ENCODE results near the gene CRACR2A.

Gene CRACR2A

DNA sequence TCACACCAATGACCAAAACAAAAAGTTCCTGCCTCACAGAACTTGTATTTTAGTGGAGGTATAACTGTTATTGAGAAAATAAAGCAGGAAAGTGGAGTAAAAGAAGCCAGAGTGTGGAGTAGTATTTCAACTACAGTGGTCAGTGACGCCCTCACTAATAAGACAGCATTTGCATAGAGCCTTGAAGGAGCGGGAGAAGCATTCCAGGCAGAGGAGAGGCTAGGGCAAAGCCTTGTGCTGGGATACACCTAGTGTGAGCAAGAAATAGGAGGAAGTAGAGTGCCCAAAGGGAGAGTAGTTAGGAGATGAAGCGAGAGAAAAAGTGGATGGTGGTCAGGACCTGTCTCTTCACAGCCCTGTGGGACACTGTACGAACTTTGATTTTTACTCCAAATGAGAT lies 107.8 kb downstream of the CRACR2A start:
- no peak for DNase-seq

DNA sequence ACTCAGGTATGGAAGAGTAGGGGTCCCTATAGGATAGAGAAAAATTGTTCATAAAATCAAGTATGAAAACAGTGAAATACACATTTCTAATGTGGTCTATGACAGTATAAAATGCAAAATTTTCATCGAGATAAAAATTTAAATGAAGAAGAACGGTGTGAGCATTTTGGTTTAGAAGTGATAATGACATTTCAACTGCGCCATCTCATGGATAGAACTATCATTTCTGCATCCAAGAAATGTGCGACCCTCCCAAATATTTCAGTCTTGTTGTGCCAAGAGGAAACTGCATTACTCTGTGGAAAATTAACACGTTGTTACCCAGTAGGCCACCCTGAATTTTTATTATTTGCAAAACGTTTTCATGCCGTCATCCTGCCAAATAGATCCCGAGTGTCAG lies 108.8 kb downstream of the CRACR2A start:
- no peak for DNase-seq

DNA sequence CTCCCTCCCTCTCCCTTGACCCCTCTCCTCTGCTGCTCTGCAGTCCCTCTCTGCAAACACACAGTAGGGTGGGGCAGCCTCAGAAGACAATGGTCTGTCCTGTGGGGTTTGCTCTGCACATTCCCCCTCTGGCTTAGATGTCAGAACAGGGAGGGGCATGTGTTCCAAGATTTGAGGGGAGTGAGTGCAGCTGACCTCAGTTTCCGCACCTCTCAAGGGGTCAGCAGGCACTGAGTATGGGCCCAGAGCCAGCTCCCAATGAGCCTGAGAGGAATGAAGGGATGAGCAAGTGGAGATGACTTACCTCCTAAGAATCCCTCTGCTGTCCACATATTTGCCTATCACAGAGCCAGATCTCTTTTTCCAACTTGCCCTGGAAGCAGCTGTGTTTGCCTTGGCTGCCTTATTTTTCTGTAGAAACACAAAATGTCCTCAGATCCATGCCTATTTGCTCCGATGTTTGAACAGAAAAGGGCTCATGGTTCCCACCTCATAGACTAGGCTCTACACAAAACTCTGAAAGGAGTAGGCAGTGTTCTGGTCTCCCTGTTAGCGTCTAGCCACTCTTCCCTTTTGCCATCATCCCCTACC lies 111.4 kb downstream of the CRACR2A start:
- DNase-seq = no peak

DNA sequence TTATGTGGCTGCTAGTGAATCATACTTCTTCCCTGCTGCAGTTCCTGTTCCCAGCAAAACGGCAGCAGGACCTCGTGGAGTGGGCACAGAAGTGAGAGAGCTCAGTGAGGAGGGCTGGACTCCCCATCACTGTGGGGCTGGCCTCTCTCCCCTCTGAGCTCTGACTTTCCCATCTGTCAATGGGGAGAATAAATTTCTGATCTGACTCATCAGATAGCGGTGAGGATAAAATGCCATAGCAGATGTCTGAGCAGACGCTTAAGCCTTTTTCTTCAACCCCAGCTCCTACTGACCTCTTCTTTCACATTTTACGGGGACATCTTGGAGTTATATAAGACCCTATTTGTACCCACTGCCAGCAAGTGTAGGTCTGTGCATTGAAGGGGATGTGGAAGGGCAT lies 116.6 kb downstream of the CRACR2A start:
- DNase-seq = no peak

DNA sequence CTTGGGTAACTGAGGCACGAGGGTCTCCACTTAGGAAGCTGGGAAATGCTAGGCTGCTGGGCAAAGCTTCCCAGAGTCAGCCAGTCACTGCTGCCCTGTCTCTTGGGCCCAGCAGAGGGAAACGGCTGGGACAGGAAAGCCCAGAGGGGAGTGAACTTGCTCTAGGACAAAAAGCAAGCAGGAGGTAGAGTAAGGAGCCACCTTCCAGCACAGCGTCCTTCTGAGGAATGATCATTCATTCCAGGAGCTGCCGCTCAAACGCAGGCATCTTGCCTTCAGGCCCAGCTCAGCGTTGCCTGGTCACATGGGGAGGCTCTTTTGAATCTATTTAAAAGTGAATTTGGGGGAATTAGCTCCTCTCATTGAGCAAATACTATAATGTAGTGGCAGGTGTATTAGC lies 118.6 kb downstream of the CRACR2A start:
- DNase-seq = no peak

DNA sequence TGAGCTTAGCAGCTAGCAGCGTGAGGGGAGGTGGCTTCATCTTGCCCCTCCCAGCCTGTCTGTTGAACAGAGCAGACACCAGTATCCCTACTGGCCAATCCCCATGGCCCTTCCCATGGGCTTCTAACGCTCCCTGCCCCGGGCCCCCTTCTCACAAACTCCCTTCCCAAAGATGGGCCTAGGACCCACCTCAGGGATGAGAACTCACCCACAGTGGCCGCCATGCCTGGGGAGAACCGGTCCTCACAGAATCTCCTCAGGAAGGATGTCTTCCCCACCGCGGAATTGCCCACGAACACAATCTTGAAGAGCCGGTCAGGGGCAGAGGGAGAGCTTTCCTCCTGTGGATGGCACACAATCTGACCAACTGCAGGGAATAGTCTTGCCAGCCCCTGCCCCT lies 119.5 kb downstream of the CRACR2A start:
- no peak for DNase-seq

DNA sequence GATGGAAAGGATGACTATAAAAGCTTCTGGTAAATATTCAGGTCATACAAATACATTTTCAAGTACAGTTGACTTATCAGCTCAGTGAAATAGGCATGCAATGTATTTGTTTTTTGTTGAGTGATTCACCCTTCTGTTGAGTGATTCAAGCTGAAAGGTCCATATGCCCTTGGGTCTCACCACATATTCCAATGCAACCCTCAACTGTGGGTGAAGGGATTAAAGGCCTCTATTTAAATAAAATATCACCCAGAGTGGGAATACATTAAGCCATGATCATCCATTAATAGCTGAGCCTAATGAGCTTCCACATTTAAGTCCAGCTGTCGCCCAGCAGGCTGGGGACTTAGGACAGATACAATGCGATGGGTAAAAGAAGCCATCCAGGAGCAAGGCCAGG lies 120.2 kb downstream of the CRACR2A start:
- no peak for DNase-seq

DNA sequence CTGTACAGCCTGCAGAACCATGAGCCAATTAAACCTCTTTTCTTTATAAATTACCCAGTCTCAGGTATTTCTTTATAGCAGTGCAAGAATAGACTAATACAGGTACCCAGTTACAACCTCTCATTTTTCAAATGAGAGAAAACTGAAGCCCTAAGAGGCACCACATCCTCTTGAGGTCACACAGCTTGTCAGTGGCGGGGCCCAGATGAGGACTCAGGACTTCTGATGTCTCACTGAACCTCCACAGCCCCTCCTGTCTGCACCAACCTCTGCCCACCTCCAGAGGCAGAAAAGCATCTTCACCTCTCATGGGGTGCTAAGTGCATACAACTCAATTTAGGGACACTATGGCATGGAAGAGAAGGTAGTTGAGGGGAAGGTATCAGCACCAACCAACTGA lies 120.7 kb downstream of the CRACR2A start:
- no peak for DNase-seq

DNA sequence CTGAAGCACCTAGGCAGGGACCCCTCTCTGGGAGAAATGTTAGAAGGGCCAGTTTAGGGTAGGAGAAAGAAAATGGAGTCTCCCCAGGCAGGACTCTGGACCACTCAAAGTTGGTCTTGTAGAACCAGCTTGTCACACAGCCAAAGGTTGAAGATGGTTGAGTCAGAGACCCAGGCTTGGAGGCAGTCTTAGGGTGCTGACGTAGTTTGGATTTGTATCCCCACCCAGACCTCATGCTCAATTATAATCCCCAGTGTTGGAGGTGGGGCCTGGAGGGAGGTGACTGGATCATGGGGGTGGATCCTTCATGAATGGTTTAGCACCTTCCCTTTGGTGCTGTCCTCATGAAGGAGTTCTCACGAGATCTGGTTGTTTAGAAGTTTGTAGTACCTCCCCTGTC lies 121.2 kb downstream of the CRACR2A start:
- DNase-seq = no peak

DNA sequence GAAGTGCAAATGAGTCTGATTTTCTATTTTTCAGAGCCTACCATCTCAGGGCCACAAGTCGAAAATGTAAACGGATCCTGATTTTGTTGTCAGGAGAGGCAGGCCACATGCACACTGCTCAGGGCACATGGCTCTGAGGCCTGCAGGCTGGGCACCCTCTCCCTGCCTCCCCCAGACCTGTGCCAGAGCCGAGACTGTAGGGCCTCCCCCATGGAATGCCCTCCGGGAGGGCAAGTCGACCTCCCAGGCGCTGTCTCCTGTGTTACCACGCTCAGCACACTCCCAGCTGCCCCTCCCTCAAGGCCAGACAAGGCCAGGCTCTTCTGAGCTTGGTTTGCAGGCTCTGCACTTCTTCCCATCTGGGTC lies 121.7 kb downstream of the CRACR2A start:
- no peak for DNase-seq

DNA sequence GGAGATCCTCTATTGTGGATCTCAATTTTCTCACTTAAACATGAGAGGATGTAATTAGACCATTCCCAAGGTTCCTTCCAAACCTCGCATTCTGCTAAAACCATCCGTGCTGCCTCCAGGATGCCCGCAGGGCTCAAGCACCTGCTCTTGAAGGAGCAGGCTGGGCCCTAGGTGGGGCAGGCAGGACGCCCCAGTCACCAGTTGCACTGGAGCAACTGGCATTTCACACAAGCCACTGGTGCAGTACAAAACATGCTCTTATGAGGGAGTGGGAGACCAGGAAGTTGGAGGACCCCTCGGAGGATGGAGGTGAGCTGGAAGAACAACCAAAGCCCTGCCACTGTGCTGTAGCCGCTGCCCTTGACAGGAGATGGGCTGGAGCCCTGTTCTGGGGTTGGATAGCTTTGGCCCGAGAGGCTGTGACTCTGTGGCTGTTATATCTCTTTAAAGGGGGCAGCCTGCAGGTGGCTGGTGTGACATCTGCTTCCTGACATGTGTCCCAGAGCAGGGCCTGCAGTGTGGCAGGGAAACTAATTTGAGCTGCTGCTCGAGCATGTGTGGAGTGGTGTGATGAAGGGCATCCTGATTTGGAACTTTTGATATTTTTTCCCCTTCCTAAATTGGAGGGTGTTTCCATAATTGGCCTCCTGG lies 122.2 kb downstream of the CRACR2A start:
- no peak for DNase-seq

DNA sequence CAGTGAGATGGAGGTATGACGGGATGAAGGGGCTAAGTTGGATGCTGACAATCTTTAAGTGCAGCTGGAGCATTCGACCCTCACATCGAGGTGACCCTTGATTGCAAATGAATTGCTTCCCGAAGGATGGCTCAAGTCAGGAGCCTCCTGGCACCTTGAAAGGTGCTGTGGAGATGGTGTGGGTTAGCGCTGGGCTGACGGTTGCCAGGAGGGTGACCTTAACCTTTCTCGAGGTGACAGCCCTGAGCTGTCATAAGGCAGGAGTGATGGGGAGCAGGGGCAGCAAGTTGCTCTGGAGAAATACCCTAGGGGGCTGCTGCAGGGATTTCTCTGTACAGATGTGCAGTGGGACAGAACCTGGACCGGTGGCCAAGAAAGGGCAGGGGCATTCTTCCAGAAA lies 122.8 kb downstream of the CRACR2A start:
- DNase-seq = no peak

DNA sequence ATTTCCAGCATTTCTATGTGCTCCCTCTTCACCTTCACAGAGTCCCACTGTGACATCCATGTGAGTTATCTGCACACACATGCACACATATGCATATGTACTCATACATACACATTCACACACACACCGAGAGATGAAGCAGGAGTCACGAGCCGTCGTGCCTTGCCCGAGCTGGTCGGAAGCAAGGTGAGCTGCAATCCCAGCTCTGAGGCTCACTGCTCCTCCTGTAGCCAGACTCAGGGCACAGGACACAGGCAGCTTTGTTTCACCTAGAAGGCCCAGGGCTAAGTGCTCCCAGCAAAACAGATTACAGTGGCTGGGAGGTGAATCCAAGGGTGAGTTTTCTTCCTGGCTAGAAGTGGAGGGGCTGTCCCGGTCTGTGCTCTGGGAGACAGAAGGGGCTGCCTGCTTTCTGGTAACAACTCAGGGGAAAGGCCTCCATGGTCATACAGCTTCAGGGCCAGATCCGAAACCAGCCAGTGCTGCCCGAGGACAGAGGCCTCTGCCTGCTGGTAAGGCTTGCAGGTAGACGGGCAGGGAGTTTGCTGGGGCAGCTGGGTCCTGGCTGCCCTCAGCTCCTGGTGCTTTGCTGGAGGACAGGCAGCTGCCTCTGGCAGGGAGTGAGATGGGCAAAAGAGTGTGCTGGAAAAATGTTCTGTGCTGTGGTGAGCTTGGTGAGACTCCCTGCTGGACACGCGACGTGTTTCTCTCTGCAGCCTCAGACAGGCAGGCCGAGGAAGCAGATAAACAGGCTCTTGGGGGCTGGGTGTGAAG lies 123.7 kb downstream of the CRACR2A start:
- DNase-seq = no peak

DNA sequence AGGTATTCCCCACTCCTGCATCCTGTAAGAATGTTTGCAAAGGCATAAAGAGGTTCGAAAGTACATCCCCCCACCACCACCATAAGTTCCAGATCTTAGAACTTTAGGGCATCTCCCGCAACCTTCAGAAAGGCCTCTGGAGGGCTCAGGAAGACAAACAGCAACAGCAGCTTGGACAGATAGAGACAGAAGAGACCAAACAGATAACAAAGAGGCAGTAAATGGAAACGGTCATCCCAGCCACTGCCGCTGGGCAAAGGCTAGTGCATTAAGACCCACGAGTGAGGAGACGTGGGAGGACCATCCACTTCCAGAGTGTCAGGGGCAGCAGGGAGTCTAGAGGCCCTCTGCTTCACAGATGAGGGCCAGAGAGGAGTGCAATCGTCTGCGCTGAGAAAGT lies 124.3 kb downstream of the CRACR2A start:
- DNase-seq = no peak

DNA sequence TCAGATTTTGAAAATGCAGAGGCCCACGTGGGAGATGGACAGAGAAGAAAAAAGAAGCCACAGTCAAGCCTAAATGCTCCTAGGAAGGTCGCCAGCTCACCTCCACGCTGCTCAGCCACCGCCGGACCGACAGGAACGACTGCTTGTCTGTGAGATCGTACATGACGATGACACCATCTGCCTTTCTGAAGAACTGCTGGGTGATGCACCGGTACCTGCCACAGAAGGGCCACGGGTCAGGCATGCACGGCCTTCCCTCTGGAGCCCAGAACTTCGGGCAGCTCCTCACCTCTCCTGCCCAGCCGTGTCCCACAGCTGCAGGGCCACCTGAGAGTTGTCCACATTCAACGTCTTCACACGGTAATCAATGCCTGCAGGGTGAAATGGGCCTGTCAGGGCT lies 125.6 kb downstream of the CRACR2A start:
- DNase-seq = no peak

DNA sequence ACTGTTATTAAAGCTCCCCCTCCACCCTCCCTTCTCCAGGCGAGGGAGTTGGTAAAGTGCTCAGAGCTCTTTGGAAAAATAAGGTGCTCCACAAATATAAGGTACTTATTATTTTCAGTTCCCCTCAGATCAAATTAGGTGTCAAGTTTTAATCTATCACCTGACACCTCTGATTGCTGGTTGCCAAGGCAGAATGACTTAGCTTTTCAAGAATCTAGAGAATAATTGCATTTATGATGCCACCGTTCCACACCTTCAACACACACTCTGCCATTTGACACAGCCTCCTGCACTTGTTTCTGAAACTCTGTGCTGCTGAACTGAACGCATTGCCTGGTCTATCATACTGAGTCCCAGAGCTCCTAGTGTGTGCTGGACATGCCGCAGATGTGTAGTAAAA lies 128.6 kb downstream of the CRACR2A start:
- no peak for DNase-seq

DNA sequence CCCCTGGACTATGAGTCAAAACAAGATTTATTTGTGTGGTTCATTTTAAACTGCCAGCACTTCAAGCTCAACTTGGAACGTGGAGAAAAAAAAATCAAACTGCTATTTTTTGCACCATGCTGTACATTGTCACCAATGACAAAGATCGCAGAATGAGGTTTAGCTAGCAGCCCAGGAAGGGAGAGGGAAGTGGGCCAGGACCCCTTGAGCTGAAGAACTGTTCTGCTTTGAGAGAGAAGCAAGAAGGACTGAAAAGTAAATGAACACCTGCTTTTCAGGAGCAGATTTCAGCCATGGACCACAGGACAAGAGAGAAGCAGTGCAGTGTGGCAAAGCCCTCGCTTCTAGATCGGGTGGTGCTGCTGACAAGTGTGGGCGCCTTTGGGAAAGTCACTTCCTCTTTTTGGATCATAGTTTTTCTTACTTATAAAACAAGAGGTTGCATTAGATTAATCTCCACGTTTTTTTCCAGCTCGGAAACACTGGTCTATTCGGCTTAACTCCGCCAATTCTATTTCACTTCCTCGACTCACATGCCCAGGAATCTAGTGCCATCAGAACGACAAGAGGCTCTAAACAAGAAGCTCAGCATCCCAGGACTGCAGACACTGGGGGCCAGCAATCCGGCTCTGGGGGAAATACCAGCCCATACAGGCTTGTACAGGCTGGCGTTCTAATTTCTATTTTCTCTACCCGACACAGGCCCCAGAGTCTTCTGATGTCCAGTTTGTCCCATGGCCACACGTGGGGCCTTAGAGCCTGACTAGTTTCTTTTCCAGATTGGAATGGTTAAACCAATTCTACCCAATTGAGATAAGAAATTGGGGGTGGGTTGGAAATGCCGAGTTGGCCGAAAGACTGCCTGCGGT lies 129.9 kb downstream of the CRACR2A start:
- DNase-seq = no peak

DNA sequence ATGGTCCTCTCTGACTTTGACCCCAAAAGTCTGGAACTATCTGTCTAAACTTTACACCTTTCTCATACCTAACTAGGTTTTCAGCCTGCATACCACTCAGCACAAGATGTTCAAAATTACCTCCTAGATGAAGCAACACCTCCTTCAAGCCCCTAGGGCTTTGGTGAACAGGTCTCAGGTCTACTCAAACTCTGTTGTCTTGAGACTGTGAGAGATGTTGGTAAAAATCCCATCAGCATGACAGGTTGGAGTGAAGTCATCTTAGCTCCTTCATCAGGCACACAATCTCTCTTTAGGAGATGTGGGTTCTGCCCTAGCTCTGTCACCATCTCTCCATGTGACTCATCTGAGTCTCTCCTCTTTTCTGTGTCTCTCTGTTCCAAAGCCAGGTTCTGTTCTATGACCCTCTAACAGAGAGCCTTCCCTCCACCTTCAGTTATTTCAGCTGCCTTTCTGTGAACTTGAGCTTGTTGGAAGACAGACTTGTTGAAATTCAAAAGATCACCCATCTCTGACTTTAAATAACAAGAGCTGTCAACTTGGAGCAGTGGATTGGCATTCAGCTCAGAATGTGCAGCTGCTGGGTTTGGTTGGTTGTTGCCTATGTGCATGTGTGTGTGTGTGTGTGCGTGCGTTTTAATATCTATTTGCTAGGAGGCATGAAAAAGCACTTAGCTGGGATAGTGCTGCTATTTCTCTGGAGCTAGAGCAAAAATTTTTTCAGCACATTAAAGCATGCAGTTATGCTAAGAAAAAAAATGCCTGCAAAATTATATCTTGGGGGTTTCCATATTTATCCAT lies 130.7 kb downstream of the CRACR2A start:
- no peak for DNase-seq

DNA sequence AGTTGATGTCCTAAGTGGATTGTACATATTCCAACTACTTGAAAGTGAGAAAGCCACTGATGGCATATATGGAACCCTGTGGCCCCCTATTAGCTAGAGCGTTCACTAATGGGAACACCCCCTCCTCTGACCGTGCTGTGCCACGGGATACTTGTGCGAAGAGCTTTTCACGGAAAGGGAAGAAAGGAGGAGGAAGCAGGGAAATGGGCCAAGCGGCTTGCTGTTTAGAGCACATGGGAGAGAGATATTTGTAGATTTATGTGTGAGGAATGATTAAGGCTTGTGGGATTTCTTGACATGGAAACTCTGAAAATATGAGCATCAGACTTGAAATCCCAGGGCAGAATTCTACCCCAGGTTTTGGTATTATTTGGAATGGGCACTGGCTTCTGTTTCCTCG lies 132.1 kb downstream of the CRACR2A start:
- no peak for DNase-seq

DNA sequence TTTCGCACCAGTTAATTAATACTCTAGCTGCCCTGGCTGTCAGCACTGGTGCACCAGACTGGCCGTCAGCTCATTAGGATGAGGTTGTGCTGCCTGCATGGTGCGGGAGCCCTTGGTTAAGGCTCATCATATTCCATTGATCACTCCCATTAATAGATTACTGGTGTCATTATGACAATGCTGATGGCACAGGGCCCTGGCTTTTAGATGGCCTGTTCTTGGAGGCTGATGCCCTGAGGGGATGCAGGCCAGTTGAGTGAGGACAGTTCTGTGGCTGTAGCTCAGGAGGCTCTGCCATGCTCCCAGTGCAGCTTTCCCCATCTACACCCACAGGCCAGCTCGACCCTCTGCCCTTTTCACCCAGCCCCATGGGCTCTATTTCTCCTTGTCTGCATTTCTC lies 135.3 kb downstream of the CRACR2A start:
- DNase-seq = no peak

DNA sequence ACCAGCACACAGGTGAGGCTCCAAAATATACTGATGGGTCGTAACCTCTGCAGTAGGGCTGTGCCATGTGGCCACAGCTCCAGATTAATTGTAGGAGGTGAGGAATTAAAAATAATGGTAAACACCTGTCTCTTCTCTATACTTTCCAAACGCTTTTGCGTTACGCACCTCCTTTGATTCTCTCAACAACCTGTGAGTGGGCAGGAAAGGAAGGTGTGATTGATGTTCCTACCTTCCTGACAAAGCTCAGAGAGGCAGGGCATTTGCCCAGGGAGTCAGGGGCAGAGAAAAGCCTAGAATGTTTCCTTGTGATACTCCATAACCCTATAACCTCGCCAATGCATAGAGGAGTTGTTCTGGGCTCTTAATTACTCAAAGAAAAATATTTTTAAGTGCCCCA lies 137.0 kb downstream of the CRACR2A start:
- DNase-seq = no peak

DNA sequence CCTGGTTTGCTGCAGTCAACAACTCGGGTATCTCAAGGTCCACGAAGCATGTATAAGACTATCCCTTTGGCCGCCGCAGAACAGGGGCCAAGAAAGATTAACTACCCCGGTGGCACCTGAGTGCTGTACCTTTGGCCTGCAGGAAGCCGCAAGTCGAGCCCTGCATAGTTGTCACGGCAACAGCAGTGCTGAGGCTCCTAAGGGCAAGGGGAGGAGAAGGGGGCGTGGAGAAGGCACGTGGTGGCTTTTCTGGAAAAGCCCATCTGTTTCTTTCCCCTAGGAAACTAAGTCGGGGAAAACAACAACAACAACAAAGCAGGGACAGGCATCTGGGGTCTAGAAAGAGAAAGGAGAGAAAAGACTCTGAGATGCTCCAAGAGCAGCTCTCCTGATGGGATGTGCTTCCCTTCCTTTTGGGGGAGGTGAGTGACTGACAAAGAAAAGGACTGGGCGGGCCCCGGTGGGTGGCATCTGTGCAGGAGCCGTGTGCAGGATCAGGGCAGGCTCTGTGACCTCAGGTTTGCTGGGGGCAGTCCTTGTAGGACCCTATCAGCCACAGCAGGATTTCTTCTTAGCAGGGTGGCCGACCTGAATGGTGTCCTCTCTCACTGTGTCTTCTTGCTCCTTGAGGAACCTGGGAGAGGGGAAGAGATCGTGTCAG lies 138.0 kb downstream of the CRACR2A start:
- DNase-seq = no peak

Data from NCI-H2029 (cell line).